WTC11 (cell line): Measurements from ENCODE around the gene MRPL14. TPM values are rescaled to one million over a fixed set of nuclear protein-coding genes. Genes with fewer than 3 reads are reported as not detected.

Experiments used
- ATAC-seq: fragments of 200-7000 bp; cut with Tn5 transposase; 2 replicates; pipeline ENCODE4 v1.10.0; 2021; ENCODE audit warnings: mild to moderate bottlenecking, moderate library complexity
- CTCF ChIA-PET: fragments of 300-600 bp; sonication (Branson Sonifier 250); formaldehyde crosslinking; loops from one replicate; lab custom pipeline; 2021; ENCODE audit warnings: antibody characterized with exemption; lab: Charles Lee
- POLR2A ChIA-PET: fragments of 350-600 bp; sonication (Branson Sonifier 250); formaldehyde crosslinking; loops from one replicate; lab custom pipeline; 2021; ENCODE audit warnings: antibody characterized with exemption; lab: Charles Lee
- DNase-seq: peaks from one replicate; pipeline ENCODE4 v3.0.0; 2021; ENCODE audit warnings: low spot score
- H3K27ac Mint-ChIP-seq: 2 replicates; pipeline ENCODE4 v1.8.0; 2021; ENCODE audit warnings: mixed read lengths
- H3K27me3 Mint-ChIP-seq: 2 replicates; pipeline ENCODE4 v1.8.0; 2021; ENCODE audit warnings: low read depth, mild to moderate bottlenecking, moderate library complexity, mixed read lengths
- H3K36me3 Mint-ChIP-seq: 2 replicates; pipeline ENCODE4 v1.8.0; 2021; ENCODE audit warnings: mixed read lengths
- H3K4me1 Mint-ChIP-seq: 2 replicates; pipeline ENCODE4 v1.8.0; 2022; ENCODE audit warnings: mixed read lengths
- H3K4me3 Mint-ChIP-seq: 2 replicates; pipeline ENCODE4 v1.8.0; 2021; ENCODE audit warnings: mild to moderate bottlenecking, moderate library complexity, mixed read lengths
- H3K9me3 Mint-ChIP-seq: 2 replicates; pipeline ENCODE4 v1.8.0; 2021; ENCODE audit warnings: mixed read lengths
- CREB1 ChIP-seq: sonication (generic); formaldehyde crosslinking; IDR thresholded peaks from 2 replicates; pipeline ENCODE4 v1.8.0; 2023; ENCODE audit warnings: mild to moderate bottlenecking, missing genetic modification reagents
- CTCF ChIP-seq: fragments of 200-600 bp; IDR thresholded peaks from 2 replicates; pipeline ENCODE4 v1.8.0; 2022; ENCODE audit warnings: antibody characterized with exemption
- FOXJ3 ChIP-seq: sonication (generic); formaldehyde crosslinking; IDR thresholded peaks from 2 replicates; pipeline ENCODE4 v1.9.0; 2021; ENCODE audit warnings: missing genetic modification reagents, mild to moderate bottlenecking, borderline replicate concordance
- JAZF1 ChIP-seq: fragments of 250-450 bp; sonication (Bioruptor Pico); IDR thresholded peaks from 2 replicates; pipeline ENCODE4 v1.9.0; 2021; ENCODE audit warnings: moderate library complexity, mild to moderate bottlenecking, inconsistent platforms
- MAX ChIP-seq: sonication (generic); formaldehyde crosslinking; IDR thresholded peaks from 2 replicates; pipeline ENCODE4 v1.8.0; 2022; ENCODE audit warnings: mild to moderate bottlenecking, missing genetic modification reagents
- NFYB ChIP-seq: sonication (generic); formaldehyde crosslinking; conservative IDR thresholded peaks from 2 replicates; pipeline ENCODE4 v1.8.0; 2022; ENCODE audit warnings: low read depth, missing genetic modification reagents
- PRRX2 ChIP-seq: fragments of 250-450 bp; sonication (Bioruptor Pico); IDR thresholded peaks from 2 replicates; pipeline ENCODE4 v1.8.0; 2021; ENCODE audit warnings: mild to moderate bottlenecking
- RORB ChIP-seq: fragments of 250-450 bp; sonication (Bioruptor Pico); IDR thresholded peaks from 2 replicates; pipeline ENCODE4 v1.9.0; 2021; ENCODE audit warnings: mild to moderate bottlenecking
- SOX15 ChIP-seq: fragments of 250-450 bp; sonication (Bioruptor Pico); IDR thresholded peaks from 2 replicates; pipeline ENCODE4 v1.9.0; 2021; ENCODE audit warnings: mild to moderate bottlenecking
- ZNF138 ChIP-seq: sonication (generic); formaldehyde crosslinking; conservative IDR thresholded peaks from 2 replicates; pipeline ENCODE4 v1.8.1; 2022; ENCODE audit warnings: mild to moderate bottlenecking, moderate library complexity, missing genetic modification reagents
- ZNF396 ChIP-seq: fragments of 250-450 bp; sonication (Bioruptor Pico); IDR thresholded peaks from 2 replicates; pipeline ENCODE4 v1.8.0; 2021; ENCODE audit warnings: mild to moderate bottlenecking, moderate library complexity, borderline replicate concordance
- total RNA-seq: library from RNA; stranded (reverse); gene quantifications from 3 replicates; pipeline ENCODE4 v1.2.3, GENCODE V29; 2021
- TF ChIP-seq, protein P1 (sequence below): sonication (generic); formaldehyde crosslinking; IDR thresholded peaks from 2 replicates; pipeline ENCODE4 v1.8.0; 2022; ENCODE audit warnings: missing genetic modification reagents
- TF ChIP-seq, protein P2 (sequence below): sonication (generic); formaldehyde crosslinking; IDR thresholded peaks from 2 replicates; pipeline ENCODE4 v1.8.0; 2022; ENCODE audit warnings: mild to moderate bottlenecking, missing genetic modification reagents

Gene MRPL14
- total RNA-seq, 1 experiment from 2014 or later: 74.2 TPM

GRCh38 chr6:44127186-44128019 lies at the start of gene MRPL14, which contains the start of gene TMEM63B (continued):
- TF ChIP-seq, protein P1, sequence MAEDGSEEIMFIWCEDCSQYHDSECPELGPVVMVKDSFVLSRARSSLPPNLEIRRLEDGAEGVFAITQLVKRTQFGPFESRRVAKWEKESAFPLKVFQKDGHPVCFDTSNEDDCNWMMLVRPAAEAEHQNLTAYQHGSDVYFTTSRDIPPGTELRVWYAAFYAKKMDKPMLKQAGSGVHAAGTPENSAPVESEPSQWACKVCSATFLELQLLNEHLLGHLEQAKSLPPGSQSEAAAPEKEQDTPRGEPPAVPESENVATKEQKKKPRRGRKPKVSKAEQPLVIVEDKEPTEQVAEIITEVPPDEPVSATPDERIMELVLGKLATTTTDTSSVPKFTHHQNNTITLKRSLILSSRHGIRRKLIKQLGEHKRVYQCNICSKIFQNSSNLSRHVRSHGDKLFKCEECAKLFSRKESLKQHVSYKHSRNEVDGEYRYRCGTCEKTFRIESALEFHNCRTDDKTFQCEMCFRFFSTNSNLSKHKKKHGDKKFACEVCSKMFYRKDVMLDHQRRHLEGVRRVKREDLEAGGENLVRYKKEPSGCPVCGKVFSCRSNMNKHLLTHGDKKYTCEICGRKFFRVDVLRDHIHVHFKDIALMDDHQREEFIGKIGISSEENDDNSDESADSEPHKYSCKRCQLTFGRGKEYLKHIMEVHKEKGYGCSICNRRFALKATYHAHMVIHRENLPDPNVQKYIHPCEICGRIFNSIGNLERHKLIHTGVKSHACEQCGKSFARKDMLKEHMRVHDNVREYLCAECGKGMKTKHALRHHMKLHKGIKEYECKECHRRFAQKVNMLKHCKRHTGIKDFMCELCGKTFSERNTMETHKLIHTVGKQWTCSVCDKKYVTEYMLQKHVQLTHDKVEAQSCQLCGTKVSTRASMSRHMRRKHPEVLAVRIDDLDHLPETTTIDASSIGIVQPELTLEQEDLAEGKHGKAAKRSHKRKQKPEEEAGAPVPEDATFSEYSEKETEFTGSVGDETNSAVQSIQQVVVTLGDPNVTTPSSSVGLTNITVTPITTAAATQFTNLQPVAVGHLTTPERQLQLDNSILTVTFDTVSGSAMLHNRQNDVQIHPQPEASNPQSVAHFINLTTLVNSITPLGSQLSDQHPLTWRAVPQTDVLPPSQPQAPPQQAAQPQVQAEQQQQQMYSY: no peak
- no peak for TF ChIP-seq PRRX2 (CRISPR knock-in tag)
- no peak for TF ChIP-seq NFYB (CRISPR knock-in tag)
- peak; percentile 57; the same call in 1 of the 2 replicates for TF ChIP-seq MAX (CRISPR knock-in tag)
- TF ChIP-seq RORB (CRISPR knock-in tag): no peak
- TF ChIP-seq CTCF: no peak
- no peak for TF ChIP-seq JAZF1 (CRISPR knock-in tag)
- no peak for TF ChIP-seq ZNF396
- TF ChIP-seq, protein P2, sequence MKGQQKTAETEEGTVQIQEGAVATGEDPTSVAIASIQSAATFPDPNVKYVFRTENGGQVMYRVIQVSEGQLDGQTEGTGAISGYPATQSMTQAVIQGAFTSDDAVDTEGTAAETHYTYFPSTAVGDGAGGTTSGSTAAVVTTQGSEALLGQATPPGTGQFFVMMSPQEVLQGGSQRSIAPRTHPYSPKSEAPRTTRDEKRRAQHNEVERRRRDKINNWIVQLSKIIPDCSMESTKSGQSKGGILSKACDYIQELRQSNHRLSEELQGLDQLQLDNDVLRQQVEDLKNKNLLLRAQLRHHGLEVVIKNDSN (CRISPR knock-in tag): peak; percentile 30; the same call in 1 of the 2 replicates
- TF ChIP-seq, all 79 proteins: peak for 6

DNA sequence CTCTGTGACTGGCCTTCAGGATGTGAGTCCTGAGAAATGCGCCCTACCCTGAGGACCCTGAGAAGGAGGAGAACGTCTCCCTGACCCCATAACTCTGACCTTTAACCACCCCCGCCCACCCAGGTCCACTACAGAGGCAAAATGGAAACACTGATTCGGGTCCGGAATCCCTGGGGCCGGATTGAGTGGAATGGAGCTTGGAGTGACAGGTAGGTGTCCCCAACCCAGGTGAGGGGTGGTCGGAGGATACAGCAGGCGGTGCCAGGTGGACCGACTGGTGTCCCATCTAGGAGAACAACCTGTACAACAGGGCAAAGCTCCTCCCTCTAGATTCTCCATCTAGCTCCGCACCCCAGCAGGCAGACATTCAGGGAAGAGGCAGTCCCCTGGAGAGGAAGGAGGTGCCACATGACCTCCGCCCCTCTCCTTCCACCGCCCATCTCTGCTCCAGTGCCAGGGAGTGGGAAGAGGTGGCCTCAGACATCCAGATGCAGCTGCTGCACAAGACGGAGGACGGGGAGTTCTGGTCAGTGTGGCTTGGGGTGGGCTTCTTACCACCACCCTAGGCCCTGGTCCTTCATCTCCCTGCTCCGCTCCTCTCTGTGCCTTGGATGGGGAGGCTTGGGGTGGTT lies 49.0 kb upstream of the MRPL14 start:
- CTCF ChIA-PET: interaction anchor here (0.6 to 1.6 kb wide), 4 partner anchors 22 to 70 kb away, joined by 3 to 5 read pairs (median 4); partner anchors contain the start of genes MRPL14 and TMEM63B
- peaks cover 10% of the 10 kb centered on the region for H3K4me1 Mint-ChIP-seq

More for the DNA sequence above, 49.0 kb upstream of the MRPL14 start:
- peak overlapping the region; percentile 36; the same call in 1 of the 2 replicates for H3K27ac Mint-ChIP-seq
- H3K9me3 Mint-ChIP-seq: no peaks in the 10 kb centered on the region
- no peak for DNase-seq
- POLR2A ChIA-PET: no interaction called here
- TF ChIP-seq, protein P1: peak; percentile 79
- TF ChIP-seq CREB1 (CRISPR knock-in tag) (no peak), SOX15 (no peak), FOXJ3 (CRISPR knock-in tag) (no peak), ZNF138 (CRISPR knock-in tag) (no peak)
- TF ChIP-seq, all 79 proteins: peak for 1
- Mint-ChIP-seq H3K27me3 (no peaks in the 10 kb centered on the region), H3K4me3 (no peak overlapping the region), H3K36me3 (no peaks in the 10 kb centered on the region)
- ATAC-seq: no peak
